Mammary epithelial cell (primary cell): ENCODE results near the gene VCPKMT.

Experiments used
- EZH2 ChIP-seq: IDR thresholded peaks from 2 replicates; pipeline ENCODE4 v1.6.1; 2012; ENCODE audit warnings: low read length, inconsistent platforms, borderline replicate concordance
- TF ChIP-seq, protein P1 (sequence below), 2 donors: IDR thresholded peaks in 1 of 2; conservative IDR thresholded peaks in 1 of 2; 2 replicates each; pipeline ENCODE4 v1.5.1; 2011 to 2012; ENCODE audit warnings: inconsistent platforms in 2 of 2, low read length in 2 of 2, mild to moderate bottlenecking in 2 of 2, control low read depth in 1 of 2, low read depth in 1 of 2; ENCODE audit not compliant: insufficient read depth in 1 of 2; ENCODE audit errors: extremely low read depth in 1 of 2

DNA sequence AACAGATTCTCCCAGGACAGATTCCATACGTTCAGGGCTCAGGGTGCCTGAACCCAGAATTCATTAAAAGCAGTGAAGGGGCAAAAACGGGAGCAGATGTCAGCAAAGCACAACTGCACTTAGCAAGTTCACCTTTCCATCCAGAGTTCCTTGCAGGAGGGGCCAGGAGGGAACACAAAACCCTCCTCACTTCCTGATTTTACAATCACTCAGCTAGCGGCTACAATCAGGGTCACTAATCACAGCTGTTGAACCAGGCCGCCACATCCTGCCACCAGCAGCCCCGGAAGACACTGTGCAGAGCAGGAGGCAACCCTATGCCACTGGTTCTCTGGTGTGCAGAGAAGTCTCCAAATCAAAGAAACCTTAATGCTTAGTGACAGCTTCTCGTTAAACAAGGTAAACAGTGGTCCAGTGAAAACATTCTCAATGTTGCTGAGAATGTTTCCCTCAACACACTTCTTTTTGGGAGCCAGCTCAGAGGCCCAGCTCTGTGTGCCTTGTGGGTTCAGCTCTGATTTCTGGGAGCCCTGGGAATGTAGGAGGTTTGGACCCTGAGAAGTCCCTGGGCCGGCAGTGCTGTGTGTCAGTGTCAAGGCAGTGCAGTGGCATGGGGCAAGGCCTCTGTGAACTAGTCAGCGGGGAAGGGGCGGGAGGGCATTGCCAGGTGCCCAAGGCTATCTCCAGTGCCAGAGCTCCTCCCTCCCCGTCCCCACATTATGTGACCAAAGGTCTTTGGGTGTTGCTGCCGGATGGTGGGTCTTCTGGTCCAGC, 54.5 kb downstream of the VCPKMT start:
- TF ChIP-seq, protein P1, sequence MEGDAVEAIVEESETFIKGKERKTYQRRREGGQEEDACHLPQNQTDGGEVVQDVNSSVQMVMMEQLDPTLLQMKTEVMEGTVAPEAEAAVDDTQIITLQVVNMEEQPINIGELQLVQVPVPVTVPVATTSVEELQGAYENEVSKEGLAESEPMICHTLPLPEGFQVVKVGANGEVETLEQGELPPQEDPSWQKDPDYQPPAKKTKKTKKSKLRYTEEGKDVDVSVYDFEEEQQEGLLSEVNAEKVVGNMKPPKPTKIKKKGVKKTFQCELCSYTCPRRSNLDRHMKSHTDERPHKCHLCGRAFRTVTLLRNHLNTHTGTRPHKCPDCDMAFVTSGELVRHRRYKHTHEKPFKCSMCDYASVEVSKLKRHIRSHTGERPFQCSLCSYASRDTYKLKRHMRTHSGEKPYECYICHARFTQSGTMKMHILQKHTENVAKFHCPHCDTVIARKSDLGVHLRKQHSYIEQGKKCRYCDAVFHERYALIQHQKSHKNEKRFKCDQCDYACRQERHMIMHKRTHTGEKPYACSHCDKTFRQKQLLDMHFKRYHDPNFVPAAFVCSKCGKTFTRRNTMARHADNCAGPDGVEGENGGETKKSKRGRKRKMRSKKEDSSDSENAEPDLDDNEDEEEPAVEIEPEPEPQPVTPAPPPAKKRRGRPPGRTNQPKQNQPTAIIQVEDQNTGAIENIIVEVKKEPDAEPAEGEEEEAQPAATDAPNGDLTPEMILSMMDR (conservative IDR thresholded peaks at IDR 0.05 in 1 of 2, IDR thresholded peaks at IDR 0.05 in 1 of 2; ENCODE audit: extremely low read depth in 1 of 2, insufficient read depth in 1 of 2, low read depth in 1 of 2, low read length in 2 of 2) = no peak
- no peak for TF ChIP-seq EZH2
